HG02678 (cell line): ENCODE measurements around the gene MADCAM1.

Experiments used
- ATAC-seq: cut with Tn5 transposase; IDR thresholded peaks from one replicate; pipeline ENCODE4 v1.9.1; 2021; ENCODE audit warnings: mild to moderate bottlenecking, moderate library complexity; ENCODE audit not compliant: unreplicated experiment

MADCAM1 gene

GRCh38 chr19:531009-531752 lies 34.9 kb downstream of the MADCAM1 start:
- peak; percentile 70 for ATAC-seq

GRCh38 chr19:531753-532560 lies 35.7 kb downstream of the MADCAM1 start, which contains the start of gene CDC34:
TSS of gene CDC34 (plus strand) at chr19:531760. CDS start at chr19:531932, 172 bp downstream.
- peak; percentile 2 for ATAC-seq

DNA sequence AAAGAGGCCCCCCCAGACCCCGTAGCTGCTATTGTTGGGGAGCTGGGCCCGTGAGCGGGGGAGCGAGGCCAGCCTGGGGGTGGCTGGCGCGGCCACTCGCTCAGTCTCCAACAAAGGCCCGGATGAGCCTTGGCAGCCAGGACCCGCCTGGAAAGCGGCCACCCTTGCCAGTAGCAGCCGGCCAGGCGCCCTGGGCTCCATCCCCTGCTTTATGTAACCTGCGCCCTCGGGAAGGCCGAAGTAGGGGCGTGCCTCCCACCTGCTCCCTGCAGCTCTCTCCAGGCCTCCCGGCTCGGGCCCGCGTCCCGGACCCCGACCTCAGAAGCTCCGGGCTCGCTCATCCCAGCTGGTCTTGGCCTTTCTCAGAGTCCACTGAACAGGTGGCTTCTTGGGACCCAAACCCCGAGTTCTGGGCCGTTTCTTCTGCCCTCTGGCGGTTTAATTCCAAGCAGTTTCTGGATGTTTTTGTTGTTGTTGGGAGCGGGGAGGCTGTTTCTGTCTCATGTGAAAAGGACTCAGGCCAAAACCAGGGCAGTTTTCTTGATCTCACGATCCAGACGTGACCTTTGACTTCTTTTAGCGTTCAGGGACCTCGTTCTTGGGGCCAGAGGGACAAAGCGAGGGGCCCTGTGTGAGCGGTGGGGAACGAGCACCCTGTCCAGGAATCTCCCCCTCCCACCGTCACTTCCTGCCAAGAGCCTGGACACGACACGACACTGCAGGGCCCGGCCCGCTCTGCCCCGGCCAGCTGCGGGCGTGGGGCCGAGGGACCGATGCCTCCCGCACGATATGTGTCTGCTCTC lies 36.5 kb downstream of the MADCAM1 start:
- ATAC-seq = no peak

GRCh38 chr19:533364-534058 lies 37.2 kb downstream of the MADCAM1 start:
- no peak for ATAC-seq

- ATAC-seq = no peak
Observed at GRCh38 chr19:534088-534487, 37.8 kb downstream of the MADCAM1 start.

- ATAC-seq = no peak
Observed at GRCh38 chr19:535017-535835, 38.9 kb downstream of the MADCAM1 start.

DNA sequence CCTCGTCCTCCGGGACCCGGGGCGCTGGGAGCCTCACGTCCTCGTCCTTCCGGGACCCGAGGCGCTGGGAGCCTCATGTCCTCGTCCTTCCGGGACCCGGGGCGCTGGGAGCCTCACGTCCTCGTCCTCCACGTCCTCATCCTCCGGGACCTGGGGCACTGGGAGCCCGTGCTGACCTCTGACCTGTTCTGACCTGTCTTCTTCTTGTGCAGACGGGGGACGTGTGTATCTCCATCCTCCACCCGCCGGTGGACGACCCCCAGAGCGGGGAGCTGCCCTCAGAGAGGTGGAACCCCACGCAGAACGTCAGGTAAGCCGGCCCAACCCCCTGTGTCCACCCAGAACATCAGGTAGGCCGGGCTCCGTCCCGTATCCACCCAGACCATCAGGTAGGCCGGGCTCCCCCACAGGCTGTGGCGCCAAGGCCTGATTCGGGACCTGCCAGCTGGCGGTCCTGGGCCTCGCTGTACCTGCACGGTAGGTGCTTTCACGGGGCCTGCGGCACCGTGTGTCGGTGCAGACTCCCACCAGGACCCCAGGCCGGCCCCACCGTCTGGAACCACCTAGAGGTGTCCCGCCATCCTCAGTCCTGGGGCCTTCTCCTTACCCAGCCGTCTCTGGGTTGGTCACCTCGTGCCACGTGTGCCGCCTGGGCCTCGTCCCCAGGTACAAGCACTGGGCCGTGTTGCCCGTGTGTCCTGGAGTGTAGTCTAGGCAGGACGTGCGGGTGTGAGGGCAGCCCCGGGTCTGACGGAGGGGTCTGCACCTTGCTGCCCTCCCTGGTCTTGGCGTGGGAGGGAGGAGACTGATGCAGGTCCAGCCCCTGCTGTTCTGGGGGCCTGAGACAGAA lies 40.0 kb downstream of the MADCAM1 start:
- no peak for ATAC-seq

- ATAC-seq = no peak
Observed at GRCh38 chr19:536881-537404, 40.7 kb downstream of the MADCAM1 start.

DNA sequence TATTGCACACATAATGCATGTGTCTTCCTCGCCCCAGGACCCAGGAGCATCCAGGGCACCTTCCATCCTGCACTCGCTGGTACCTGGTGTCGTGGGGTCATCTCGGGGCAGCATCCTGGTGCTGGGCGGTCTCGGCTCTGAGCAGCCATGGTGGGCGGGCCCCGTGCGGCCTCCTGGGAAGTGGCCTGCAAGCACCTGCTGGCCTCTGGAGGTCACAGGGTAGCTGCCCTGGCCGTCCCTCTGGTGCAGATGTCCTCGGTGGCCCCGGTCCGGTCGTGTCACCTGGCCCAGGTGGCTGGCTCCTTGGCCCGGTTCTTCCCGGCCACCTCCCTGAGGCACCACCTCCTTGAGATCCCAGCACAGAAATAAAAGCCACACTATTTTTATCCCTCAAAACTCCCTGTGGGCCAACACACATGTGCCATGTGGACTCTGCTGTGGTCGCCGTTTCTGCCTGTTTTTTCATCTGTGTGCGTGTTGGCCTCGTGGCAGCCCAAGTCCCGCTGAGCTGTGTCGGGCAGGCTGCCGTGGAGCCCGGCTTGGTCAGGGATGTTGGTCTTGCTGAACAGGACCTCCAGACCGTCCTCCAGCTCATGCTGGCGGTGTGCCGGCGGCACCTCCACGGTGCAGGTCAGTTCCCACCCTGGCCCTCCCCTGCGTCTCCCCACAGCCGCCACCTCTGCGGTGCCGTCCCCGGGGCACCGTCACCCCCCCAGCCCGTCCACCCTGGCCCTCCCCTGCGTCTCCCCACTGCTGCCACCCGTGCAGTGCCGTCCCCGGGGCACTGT lies 42.5 kb downstream of the MADCAM1 start:
- ATAC-seq = no peak

DNA sequence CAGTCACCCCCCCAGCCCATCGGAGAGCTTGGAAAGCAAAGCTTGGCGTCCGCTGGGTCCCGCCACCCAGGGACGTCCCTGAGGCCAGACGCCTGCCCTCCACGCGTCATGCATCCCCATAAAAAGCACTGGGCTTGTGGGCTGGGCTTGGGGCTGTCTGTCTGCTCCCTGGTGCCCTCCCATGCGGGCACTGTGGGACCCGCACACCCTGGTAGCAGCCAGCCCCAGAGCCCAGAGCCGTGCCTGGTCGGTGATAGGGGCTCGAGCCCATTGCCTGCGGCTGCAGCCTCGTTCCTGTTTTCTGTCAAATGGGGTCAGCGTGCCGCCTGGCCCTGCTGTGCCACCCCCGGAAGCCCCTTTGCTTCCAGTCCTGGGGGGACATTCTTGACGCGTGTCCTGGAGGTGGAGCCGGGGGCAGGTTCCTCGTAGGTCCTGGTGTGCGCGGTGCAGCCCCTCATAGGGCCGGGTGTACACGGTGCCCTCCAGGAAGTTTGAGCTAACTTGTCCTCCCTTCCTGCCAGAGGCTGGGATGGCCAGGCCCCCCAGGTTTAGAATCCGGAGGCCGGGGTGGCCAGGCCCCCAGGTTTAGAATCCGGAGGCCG lies 43.2 kb downstream of the MADCAM1 start:
- no peak for ATAC-seq

- no peak for ATAC-seq
Observed at GRCh38 chr19:540867-541637, 44.8 kb downstream of the MADCAM1 start.

- no peak for ATAC-seq
Observed at GRCh38 chr19:541699-542098, 45.4 kb downstream of the MADCAM1 start.

DNA sequence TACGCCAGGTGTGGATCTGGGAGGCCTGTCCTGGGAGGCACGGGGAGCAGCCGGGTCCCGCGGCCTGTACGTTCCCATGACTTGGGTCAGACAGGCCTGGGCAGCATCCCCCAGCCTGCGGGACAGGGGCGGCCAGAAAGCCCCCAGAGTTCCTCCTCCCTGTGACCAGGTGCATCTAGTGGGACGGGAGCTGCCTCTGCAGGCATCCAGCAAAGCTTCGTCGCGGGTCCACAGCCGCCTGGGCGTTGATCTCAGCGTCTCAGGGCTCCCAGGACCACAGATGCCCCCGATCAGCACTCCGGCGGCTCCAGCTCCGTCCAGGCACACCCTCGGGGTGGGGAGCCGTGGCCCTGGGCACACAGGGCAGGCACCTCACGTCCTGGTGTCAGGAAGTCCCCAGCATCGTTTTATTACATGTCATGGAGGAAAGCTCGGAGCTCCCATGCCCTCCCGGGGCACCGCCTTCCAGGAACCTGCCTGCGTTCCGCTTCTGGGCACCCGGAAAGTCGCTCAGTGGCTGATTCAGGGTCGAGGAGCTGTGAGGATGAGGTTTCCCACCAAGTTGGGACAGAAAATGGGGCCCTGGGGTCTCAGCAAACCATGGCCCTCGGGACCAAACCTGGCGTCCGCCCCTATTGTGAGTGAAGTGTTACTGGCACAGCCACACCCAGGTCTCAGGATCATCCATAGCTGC lies 46.0 kb downstream of the MADCAM1 start:
- ATAC-seq = no peak

DNA sequence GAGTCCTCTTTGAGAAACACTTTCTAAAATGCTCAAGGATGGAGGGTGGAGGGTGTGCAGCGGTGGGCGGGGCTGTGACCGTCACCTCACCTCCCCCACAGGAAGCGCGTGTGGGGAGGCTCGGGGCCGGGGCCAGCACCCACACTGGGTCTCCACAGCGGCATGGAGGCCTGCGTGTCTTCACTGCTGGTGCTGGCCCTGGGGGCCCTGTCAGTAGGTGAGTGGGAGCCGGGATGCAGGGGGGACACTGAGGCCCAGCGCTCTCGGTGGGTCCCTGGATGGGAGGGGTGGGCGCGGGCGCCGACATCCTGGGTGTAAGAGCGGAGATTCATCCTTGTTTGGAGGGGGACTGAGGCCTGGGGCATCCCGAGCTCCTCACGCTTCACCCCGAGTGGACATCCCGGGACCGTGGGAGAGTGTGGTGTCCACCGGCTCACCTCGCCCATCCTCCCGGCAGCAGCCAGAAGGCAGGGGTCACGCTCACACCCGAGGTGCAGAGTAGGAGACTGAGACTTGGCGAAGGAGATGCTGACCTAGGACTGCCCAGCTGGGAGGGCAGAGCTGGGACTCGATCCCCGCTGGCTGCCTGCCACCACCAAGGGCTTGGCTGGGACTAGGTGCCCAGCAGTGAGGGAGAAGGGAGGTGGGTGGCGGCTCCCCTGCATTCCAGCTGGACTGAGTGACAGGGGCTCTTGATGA lies 47.8 kb downstream of the MADCAM1 start, which contains the start of gene GZMM:
Gene GZMM (plus strand): TSS at position 144 of the 699 bp plus-strand sequence. CDS start 19 bp downstream, at position 163.
- ATAC-seq = no peak

DNA sequence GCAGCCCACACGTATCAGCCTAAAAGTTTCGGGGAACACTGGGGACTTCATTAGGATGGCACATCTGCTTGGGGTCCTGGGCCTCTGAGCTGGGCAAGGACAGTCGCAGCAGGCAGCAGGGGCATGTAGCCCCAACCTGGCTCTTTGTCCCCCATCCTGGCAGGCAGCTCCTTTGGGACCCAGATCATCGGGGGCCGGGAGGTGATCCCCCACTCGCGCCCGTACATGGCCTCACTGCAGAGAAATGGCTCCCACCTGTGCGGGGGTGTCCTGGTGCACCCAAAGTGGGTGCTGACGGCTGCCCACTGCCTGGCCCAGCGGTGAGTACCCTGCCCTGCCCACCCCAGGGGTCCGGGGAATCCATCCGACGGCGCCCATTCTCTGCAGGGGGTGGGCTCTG lies 50.8 kb downstream of the MADCAM1 start:
- no peak for ATAC-seq
